ENCODE data around the gene TNN. TPM values are rescaled to one million over a fixed set of nuclear protein-coding genes. Genes with fewer than 3 reads are reported as not detected.

Gene TNN
- total RNA-seq, 1 experiment from 2014 or later = not detected

DNA sequence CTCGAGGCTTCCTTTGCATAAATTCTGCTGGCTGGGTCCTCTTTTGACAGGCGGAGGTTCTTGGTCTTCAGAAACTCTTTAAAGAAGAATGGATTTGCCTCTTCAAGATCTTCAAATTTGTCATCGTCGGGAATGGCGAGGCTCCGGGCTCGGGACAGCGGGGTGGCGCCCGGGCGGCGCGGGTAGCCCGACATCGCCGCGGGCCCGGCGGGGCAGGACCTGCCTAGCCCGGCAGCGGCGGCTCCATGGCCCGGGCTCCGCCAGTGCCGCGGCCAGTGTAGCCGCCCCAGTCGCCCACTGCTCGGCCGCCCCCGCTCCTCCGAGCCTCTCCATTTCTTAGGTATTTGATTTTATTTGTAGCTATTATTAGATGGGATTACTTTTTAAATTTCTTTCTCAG, 22.1 kb upstream of the TNN start:
- DNase-seq = no peak
- H3K4me3 ChIP-seq = no peak overlapping the region
- peaks cover 16% of the 10 kb centered on the region for H3K4me1 ChIP-seq
- no peaks in the 10 kb centered on the region for H3K27me3 ChIP-seq
- H3K36me3 ChIP-seq = no peaks in the 10 kb centered on the region
- H3K27ac ChIP-seq = no peak overlapping the region
- no peaks in the 10 kb centered on the region for H3K9me3 ChIP-seq (replicated peaks)

DNA sequence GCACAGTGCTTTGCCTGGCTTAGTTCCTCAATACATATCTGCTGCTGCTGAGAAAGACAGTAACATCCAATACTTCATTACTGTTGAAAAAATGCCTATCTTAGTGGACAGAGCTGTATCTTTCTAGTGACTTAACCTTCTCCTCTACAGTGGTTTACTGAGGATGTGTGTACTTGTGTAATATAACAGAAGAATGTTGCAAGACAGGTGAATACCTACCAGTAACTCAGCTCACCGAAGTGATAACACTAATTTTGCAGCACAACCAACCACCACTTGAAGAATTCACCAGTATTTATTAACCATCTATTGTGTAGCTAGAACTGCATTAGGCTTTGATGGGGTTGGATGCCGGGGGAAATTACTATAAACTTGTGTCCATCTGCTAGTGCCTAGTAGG, 16.6 kb upstream of the TNN start:
- Histone ChIP-seq H3K4me1 (no peaks in the 10 kb centered on the region), H3K27me3 (no peaks in the 10 kb centered on the region), H3K4me3 (no peak overlapping the region), H3K36me3 (no peaks in the 10 kb centered on the region), H3K27ac (no peak overlapping the region), H3K9me3 (replicated peaks) (no peaks in the 10 kb centered on the region)
- DNase-seq = no peak

GRCh38 chr1:175054736-175055135, 12.9 kb upstream of the TNN start:
- no peaks in the 10 kb centered on the region for H3K4me1 ChIP-seq
- H3K9me3 ChIP-seq (replicated peaks) = no peaks in the 10 kb centered on the region
- no peaks in the 10 kb centered on the region for H3K36me3 ChIP-seq
- H3K4me3 ChIP-seq = no peak overlapping the region
- H3K27ac ChIP-seq = no peak overlapping the region
- no peaks in the 10 kb centered on the region for H3K27me3 ChIP-seq
- no peak for DNase-seq

DNA sequence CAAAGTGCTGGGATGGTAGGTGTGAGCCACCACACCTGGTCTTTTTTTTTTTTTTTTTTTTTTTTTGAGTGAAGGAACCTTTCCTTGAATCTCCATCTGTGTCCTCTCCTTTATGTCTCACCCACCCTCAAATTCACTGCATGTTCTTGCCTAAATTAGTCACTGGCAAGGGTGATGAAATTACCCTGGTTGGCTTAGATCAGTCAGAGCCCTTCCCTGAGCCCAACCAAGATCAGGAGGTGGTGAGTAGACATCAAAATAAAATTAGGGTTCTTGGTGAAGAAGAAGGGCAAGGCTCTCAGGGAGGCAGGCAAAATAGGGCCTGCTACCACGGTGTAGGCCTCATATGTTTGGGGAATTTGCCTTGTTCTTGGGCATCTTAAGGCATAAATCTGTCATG, 5.3 kb upstream of the TNN start:
- Histone ChIP-seq H3K27ac (no peak overlapping the region), H3K4me3 (no peak overlapping the region), H3K36me3 (no peaks in the 10 kb centered on the region), H3K9me3 (replicated peaks) (no peaks in the 10 kb centered on the region), H3K27me3 (no peaks in the 10 kb centered on the region), H3K4me1 (no peaks in the 10 kb centered on the region)
- DNase-seq = no peak

GRCh38 chr1:175062858-175063257, 4.8 kb upstream of the TNN start:
- no peaks in the 10 kb centered on the region for H3K27me3 ChIP-seq
- no peaks in the 10 kb centered on the region for H3K9me3 ChIP-seq (replicated peaks)
- no peak overlapping the region for H3K4me3 ChIP-seq
- no peaks in the 10 kb centered on the region for H3K4me1 ChIP-seq
- no peak overlapping the region for H3K27ac ChIP-seq
- no peaks in the 10 kb centered on the region for H3K36me3 ChIP-seq
- no peak for DNase-seq

DNA sequence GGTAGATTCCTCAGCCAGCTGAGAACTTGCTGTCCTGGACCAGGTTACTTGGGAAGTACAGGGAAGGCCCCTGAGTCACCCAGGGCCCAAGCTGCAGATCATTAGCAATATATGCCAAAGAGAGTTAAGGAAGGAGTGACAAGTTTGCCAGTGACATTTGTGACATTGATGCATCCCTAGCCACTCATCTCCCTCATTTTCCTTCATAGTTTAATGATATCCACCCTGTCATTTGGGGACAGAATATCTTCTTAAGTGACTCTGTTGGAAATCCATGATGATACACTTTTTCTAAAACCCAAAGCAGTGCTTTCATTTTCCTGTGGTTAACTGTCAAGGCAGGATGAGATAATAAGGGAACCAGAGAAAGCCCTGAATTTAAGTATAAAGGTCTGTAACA, 3.2 kb downstream of the TNN start:
- Histone ChIP-seq H3K4me3 (no peak overlapping the region), H3K9me3 (replicated peaks) (no peaks in the 10 kb centered on the region), H3K27me3 (no peaks in the 10 kb centered on the region), H3K4me1 (peaks cover 13% of the 10 kb centered on the region), H3K36me3 (no peaks in the 10 kb centered on the region), H3K27ac (no peak overlapping the region)
- no peak for DNase-seq

DNA sequence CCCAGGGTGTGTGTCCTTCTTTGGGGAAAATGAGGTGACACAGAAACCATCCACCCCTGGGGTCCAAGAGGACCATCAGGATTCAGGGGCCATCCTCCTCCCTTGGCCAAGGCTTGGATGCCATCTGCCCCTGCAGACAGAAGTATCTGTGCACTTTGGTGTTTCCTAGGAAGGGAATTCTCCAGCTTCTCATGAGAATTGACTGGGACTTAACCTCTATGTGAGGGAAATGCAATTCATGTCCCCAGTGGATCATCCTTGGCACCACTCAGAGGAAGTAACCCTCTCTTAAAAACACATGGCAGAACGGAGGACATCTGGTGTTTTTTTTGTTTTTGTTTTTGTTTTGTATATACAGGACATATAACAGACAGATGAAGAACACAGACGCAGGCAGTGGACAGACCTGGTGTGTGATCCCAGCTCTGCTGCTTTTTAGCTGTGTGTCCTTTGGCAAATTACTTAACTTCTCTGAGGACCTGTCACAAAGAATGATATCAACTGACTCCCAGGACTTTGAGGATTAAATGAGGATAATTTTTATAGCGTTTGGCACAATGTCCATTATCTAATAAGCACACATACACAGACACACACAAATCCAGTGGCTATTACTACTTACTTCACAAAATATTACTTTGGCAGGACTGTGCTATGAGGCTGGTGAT, 3.8 kb downstream of the TNN start:
- Histone ChIP-seq H3K36me3 (no peaks in the 10 kb centered on the region), H3K4me1 (peaks cover 13% of the 10 kb centered on the region), H3K27me3 (no peaks in the 10 kb centered on the region), H3K27ac (no peak overlapping the region; the same call in 1 of the 2 replicates), H3K9me3 (replicated peaks) (no peaks in the 10 kb centered on the region), H3K4me3 (no peak overlapping the region)
- DNase-seq = no peak

DNA sequence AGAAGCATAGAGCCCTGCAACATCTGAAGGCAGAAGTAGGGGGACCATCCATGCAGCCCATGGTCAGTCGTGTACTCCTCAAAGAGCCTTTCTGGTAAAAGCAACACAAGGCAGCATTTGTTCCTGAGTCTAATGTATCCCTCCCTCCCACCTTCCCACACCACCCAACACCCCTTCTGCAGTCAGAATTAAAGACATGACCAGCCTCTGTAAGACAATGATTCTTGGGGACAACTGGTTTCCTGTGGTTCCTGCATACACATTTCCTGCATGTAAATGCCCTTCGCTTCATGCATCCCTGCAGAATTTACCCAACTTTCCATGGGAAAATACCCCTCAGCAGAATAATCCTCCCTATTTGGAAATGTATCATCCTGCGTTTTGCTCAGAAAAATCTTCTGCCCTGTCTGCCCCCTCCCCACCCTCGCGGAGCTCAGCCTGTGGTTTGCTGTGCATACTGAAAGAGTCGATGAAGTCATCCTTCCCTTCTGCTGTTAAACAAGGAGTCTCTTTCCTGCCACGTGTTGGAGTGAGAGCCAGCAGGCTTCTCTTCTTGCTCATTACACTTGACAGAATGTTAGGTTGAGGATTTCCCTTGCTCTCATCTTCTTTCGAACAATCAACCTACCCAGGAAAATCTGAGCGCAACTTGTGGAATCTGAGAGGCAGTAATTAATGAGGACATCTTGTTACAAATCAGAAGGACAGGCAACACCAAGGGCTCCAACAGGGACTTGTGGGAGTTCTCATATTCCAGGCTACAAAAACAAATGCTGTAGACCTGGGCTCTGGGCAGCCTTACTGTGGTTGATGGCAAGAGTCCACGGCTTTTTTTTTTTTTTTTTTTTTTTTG, 4.7 kb downstream of the TNN start:
- H3K4me1 ChIP-seq = peaks cover 13% of the 10 kb centered on the region
- H3K27ac ChIP-seq = peak overlapping the region; percentile 31
- H3K4me3 ChIP-seq = peak overlapping the region; percentile 26
- DNase-seq = peak; percentile 69 to 80
- H3K27me3 ChIP-seq = no peaks in the 10 kb centered on the region
- H3K9me3 ChIP-seq (replicated peaks) = no peaks in the 10 kb centered on the region
- H3K36me3 ChIP-seq = no peaks in the 10 kb centered on the region

GRCh38 chr1:175073061-175073460, 5.4 kb downstream of the TNN start:
- Histone ChIP-seq H3K4me1 (peaks cover 13% of the 10 kb centered on the region), H3K4me3 (no peak overlapping the region), H3K27me3 (no peaks in the 10 kb centered on the region), H3K36me3 (no peaks in the 10 kb centered on the region), H3K27ac (peak overlapping the region; percentile 31; the same call in 1 of the 2 replicates), H3K9me3 (replicated peaks) (no peaks in the 10 kb centered on the region)
- no peak for DNase-seq

GRCh38 chr1:175073633-175074032, 6.0 kb downstream of the TNN start:
- no peak overlapping the region for H3K27ac ChIP-seq
- H3K36me3 ChIP-seq = no peaks in the 10 kb centered on the region
- no peak for DNase-seq
- no peaks in the 10 kb centered on the region for H3K27me3 ChIP-seq
- H3K4me3 ChIP-seq = no peak overlapping the region
- H3K4me1 ChIP-seq = peaks cover 13% of the 10 kb centered on the region
- H3K9me3 ChIP-seq (replicated peaks) = no peaks in the 10 kb centered on the region

- DNase-seq = no peak
- Histone ChIP-seq H3K27ac (no peak overlapping the region), H3K36me3 (no peaks in the 10 kb centered on the region), H3K27me3 (no peaks in the 10 kb centered on the region), H3K4me1 (peaks cover 13% of the 10 kb centered on the region), H3K9me3 (replicated peaks) (no peaks in the 10 kb centered on the region), H3K4me3 (no peak overlapping the region)
These were observed 8.2 kb downstream of the TNN start for GRCh38 chr1:175075572-175076568.

DNA sequence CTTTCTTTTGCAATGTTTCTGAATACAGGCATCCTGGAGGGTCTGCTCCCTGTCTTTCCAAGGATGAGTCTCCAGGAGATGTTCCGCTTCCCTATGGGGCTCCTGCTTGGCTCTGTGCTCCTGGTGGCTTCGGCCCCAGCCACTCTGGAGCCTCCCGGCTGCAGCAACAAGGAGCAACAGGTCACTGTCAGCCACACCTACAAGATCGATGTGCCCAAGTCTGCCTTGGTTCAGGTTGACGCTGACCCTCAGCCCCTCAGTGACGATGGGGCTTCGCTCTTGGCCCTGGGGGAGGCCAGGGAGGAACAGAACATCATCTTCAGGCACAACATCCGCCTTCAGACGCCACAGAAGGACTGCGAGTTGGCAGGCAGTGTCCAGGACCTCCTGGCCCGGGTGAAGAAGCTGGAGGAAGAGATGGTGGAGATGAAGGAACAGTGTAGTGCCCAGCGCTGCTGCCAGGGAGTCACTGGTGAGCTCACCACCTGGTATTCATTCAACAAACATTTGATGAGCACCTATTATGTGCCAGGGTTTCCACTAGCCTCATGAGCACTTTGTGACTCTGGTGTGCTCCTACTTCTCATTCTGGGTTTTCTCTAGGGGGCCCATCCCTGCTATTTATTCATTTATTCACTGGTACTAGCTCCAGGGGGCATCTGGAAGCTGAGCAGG, 9.9 kb downstream of the TNN start:
- Histone ChIP-seq H3K27ac (no peak overlapping the region), H3K27me3 (no peaks in the 10 kb centered on the region), H3K36me3 (no peaks in the 10 kb centered on the region), H3K9me3 (replicated peaks) (no peaks in the 10 kb centered on the region), H3K4me1 (0 out of 2 replicates have a peak, but pooled peaks cover 6% of the 10 kb centered on the region), H3K4me3 (no peak overlapping the region)
- DNase-seq = no peak

- DNase-seq = no peak
- H3K27ac ChIP-seq = no peak overlapping the region
- no peaks in the 10 kb centered on the region for H3K9me3 ChIP-seq (replicated peaks)
- no peaks in the 10 kb centered on the region for H3K4me1 ChIP-seq
- no peak overlapping the region for H3K4me3 ChIP-seq
- H3K27me3 ChIP-seq = no peaks in the 10 kb centered on the region
- no peaks in the 10 kb centered on the region for H3K36me3 ChIP-seq
These were observed 11.0 kb downstream of the TNN start for GRCh38 chr1:175078629-175079028.

- Histone ChIP-seq H3K36me3 (no peaks in the 10 kb centered on the region), H3K4me1 (no peaks in the 10 kb centered on the region), H3K27ac (no peak overlapping the region), H3K9me3 (replicated peaks) (no peaks in the 10 kb centered on the region), H3K4me3 (no peak overlapping the region), H3K27me3 (no peaks in the 10 kb centered on the region)
- no peak for DNase-seq
These were observed 11.7 kb downstream of the TNN start for GRCh38 chr1:175079338-175079737.
